ENCODE data around the gene FER.

- TF ChIP-seq, protein P1, sequence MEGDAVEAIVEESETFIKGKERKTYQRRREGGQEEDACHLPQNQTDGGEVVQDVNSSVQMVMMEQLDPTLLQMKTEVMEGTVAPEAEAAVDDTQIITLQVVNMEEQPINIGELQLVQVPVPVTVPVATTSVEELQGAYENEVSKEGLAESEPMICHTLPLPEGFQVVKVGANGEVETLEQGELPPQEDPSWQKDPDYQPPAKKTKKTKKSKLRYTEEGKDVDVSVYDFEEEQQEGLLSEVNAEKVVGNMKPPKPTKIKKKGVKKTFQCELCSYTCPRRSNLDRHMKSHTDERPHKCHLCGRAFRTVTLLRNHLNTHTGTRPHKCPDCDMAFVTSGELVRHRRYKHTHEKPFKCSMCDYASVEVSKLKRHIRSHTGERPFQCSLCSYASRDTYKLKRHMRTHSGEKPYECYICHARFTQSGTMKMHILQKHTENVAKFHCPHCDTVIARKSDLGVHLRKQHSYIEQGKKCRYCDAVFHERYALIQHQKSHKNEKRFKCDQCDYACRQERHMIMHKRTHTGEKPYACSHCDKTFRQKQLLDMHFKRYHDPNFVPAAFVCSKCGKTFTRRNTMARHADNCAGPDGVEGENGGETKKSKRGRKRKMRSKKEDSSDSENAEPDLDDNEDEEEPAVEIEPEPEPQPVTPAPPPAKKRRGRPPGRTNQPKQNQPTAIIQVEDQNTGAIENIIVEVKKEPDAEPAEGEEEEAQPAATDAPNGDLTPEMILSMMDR (IDR thresholded peaks at IDR 0.05) = peak in 5 of 6 experiments; percentile 4 to 31 (median 6)
- TF ChIP-seq POLR2A (IDR thresholded peaks at IDR 0.05) = peak in 3 of 4 donors; percentile 84 to 99 (median 99)
Measured at GRCh38 chr5:108748401-108749127, 867 bp downstream of the FER start.
